ENCODE measurements around the gene AKR1E2.

DNA sequence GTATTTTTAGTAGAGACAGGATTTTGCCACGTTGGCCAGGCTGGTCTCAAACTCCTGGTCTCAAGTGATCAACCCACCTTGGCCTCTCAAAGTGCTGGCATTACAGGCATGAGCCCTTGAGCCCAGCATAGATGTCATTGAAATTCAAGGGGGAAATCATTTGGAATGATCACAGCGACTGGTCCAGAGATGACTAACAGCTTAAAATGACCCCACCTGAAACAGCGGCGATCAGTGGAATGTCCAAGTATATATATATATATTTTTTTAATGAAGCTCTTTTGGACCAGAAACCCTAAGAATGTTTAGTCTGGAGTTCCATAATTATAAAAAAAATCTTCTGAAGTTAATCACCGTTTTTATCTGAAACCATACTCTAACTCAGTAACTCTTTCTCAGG is 12.5 kb upstream of the AKR1E2 start:
- TF ChIP-seq, protein P1, sequence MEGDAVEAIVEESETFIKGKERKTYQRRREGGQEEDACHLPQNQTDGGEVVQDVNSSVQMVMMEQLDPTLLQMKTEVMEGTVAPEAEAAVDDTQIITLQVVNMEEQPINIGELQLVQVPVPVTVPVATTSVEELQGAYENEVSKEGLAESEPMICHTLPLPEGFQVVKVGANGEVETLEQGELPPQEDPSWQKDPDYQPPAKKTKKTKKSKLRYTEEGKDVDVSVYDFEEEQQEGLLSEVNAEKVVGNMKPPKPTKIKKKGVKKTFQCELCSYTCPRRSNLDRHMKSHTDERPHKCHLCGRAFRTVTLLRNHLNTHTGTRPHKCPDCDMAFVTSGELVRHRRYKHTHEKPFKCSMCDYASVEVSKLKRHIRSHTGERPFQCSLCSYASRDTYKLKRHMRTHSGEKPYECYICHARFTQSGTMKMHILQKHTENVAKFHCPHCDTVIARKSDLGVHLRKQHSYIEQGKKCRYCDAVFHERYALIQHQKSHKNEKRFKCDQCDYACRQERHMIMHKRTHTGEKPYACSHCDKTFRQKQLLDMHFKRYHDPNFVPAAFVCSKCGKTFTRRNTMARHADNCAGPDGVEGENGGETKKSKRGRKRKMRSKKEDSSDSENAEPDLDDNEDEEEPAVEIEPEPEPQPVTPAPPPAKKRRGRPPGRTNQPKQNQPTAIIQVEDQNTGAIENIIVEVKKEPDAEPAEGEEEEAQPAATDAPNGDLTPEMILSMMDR (IDR thresholded peaks at IDR 0.05) = no peak
- no peak for TF ChIP-seq POLR2A (IDR thresholded peaks at IDR 0.05)
